ENCODE data around the gene LIAS. TPM values are rescaled to one million over a fixed set of nuclear protein-coding genes. Genes with fewer than 3 reads are reported as not detected.
"Not testable (repeated sequence)": the region's sequence is repeated elsewhere in the genome, so short reads cannot be mapped to it uniquely, and the experiment has no call there.

The LIAS gene
- total and polyA plus RNA-seq, 2 experiments from 2014 or later = 5.6 to 5.7 TPM

- Histone ChIP-seq H3K9me2 (ENCODE audit: insufficient read depth) (no peaks in the 10 kb centered on the region), H3K36me3 (ENCODE audit: low read depth) (no peaks in the 10 kb centered on the region), H2AFZ (no peak overlapping the region), H3K27me3 (replicated peaks; ENCODE audit: insufficient read depth) (no peaks in the 10 kb centered on the region), H3F3A (ENCODE audit: insufficient read depth) (no peaks in the 10 kb centered on the region), H3K4me2 (ENCODE audit: unreplicated experiment) (no peak overlapping the region), H3K4me1 (ENCODE audit: insufficient read depth) (no peaks in the 10 kb centered on the region), H3K9ac (no peak overlapping the region), H3K79me2 (ENCODE audit: insufficient read depth) (no peaks in the 10 kb centered on the region), H3K4me3 (no peak overlapping the region), H4K20me1 (ENCODE audit: insufficient read depth) (no peaks in the 10 kb centered on the region), H3K27ac (no peak overlapping the region), H3K9me3 (ENCODE audit: low read depth) (no peaks in the 10 kb centered on the region)
- in situ Hi-C loops (cut with MboI) = no loop called here
- no peak for TF ChIP-seq EZH2 (IDR thresholded peaks at IDR 0.05; ENCODE audit: insufficient read depth, poor library complexity, severe bottlenecking)
- no peak for TF ChIP-seq EZH2phosphoT487 (IDR thresholded peaks at IDR 0.05; ENCODE audit: insufficient read depth, low read depth)
- WGBS, 2 experiments (ENCODE audit: low coverage in 1 of 2, low lambda C conversion rate in 2 of 2, missing lambda C conversion rate in 2 of 2) = 89 to 94% methylated on average over 3 of the region's 3 CpGs
- no peak for DNase-seq
These were observed 36.6 kb upstream of the LIAS start for GRCh38 chr4:39422247-39422646.

GRCh38 chr4:39425297-39425696, 33.6 kb upstream of the LIAS start:
- in situ Hi-C loops (cut with MboI); H3K9me3 ChIP-seq (ENCODE audit: low read depth); H3K4me3 ChIP-seq; H2AFZ ChIP-seq; H3K27me3 ChIP-seq (replicated peaks; ENCODE audit: insufficient read depth); H4K20me1 ChIP-seq (ENCODE audit: insufficient read depth); H3K9me2 ChIP-seq (ENCODE audit: insufficient read depth); H3F3A ChIP-seq (ENCODE audit: insufficient read depth); DNase-seq; H3K4me2 ChIP-seq (ENCODE audit: unreplicated experiment); H3K79me2 ChIP-seq (ENCODE audit: insufficient read depth); H3K27ac ChIP-seq; H3K9ac ChIP-seq; H3K4me1 ChIP-seq (ENCODE audit: insufficient read depth); H3K36me3 ChIP-seq (ENCODE audit: low read depth): not testable (repeated sequence)
- 47 to 52% methylated on average over 1 of the region's 1 CpG for WGBS, 2 experiments (ENCODE audit: low coverage in 1 of 2, low lambda C conversion rate in 2 of 2, missing lambda C conversion rate in 2 of 2)

GRCh38 chr4:39426728-39427127, 32.1 kb upstream of the LIAS start:
- no peak for DNase-seq
- Histone ChIP-seq H3K4me2 (ENCODE audit: unreplicated experiment) (no peak overlapping the region), H3F3A (ENCODE audit: insufficient read depth) (no peaks in the 10 kb centered on the region), H3K9me3 (ENCODE audit: low read depth) (no peaks in the 10 kb centered on the region), H3K9ac (no peak overlapping the region), H3K4me1 (ENCODE audit: insufficient read depth) (no peaks in the 10 kb centered on the region), H3K79me2 (ENCODE audit: insufficient read depth) (no peaks in the 10 kb centered on the region), H3K27me3 (replicated peaks; ENCODE audit: insufficient read depth) (no peaks in the 10 kb centered on the region), H3K9me2 (ENCODE audit: insufficient read depth) (no peaks in the 10 kb centered on the region), H4K20me1 (ENCODE audit: insufficient read depth) (no peaks in the 10 kb centered on the region), H3K4me3 (no peak overlapping the region), H3K36me3 (ENCODE audit: low read depth) (no peaks in the 10 kb centered on the region), H2AFZ (no peak overlapping the region), H3K27ac (no peak overlapping the region)
- in situ Hi-C loops (cut with MboI) = no loop called here
- 89 to 90% methylated on average over 1 of the region's 1 CpG for WGBS, 2 experiments (ENCODE audit: low coverage in 1 of 2, low lambda C conversion rate in 2 of 2, missing lambda C conversion rate in 2 of 2)
- TF ChIP-seq EZH2phosphoT487 (IDR thresholded peaks at IDR 0.05; ENCODE audit: insufficient read depth, low read depth) = no peak
- TF ChIP-seq EZH2 (IDR thresholded peaks at IDR 0.05; ENCODE audit: insufficient read depth, poor library complexity, severe bottlenecking) = no peak

GRCh38 chr4:39427520-39428114, 31.2 kb upstream of the LIAS start:
- Histone ChIP-seq H3K27ac (no peak overlapping the region), H3K36me3 (ENCODE audit: low read depth) (no peaks in the 10 kb centered on the region), H3K27me3 (replicated peaks; ENCODE audit: insufficient read depth) (no peaks in the 10 kb centered on the region), H3K79me2 (ENCODE audit: insufficient read depth) (no peaks in the 10 kb centered on the region), H3K9ac (no peak overlapping the region), H2AFZ (peak overlapping the region; percentile 28; the same call in 1 of the 2 replicates), H3K9me3 (ENCODE audit: low read depth) (no peaks in the 10 kb centered on the region), H3K4me1 (ENCODE audit: insufficient read depth) (no peaks in the 10 kb centered on the region), H3F3A (ENCODE audit: insufficient read depth) (no peaks in the 10 kb centered on the region), H3K4me3 (no peak overlapping the region), H3K9me2 (ENCODE audit: insufficient read depth) (no peaks in the 10 kb centered on the region), H4K20me1 (ENCODE audit: insufficient read depth) (no peaks in the 10 kb centered on the region), H3K4me2 (ENCODE audit: unreplicated experiment) (no peak overlapping the region)
- TF ChIP-seq EZH2 (IDR thresholded peaks at IDR 0.05; ENCODE audit: insufficient read depth, poor library complexity, severe bottlenecking) (no peak), EZH2phosphoT487 (IDR thresholded peaks at IDR 0.05; ENCODE audit: insufficient read depth, low read depth) (no peak)
- in situ Hi-C loops (cut with MboI) = no loop called here
- WGBS, 2 experiments (ENCODE audit: low coverage in 1 of 2, low lambda C conversion rate in 2 of 2, missing lambda C conversion rate in 2 of 2) = 34 to 38% methylated on average over 10 of the region's 10 CpGs
- DNase-seq = no peak

Data from GM23248 (cell line).